Stimulated activated CD4-positive, alpha-beta T cell treated with anti-CD3 and anti-CD28 coated beads, Interleukin-15, amount 100 ng/mL, for 1 hour (primary cell): ENCODE data around the gene CST5.
"Not testable (repeated sequence)": the region's sequence is repeated elsewhere in the genome, so short reads cannot be mapped to it uniquely, and the experiment has no call there.

Source experiments
- DNase-seq, 2 donors: peaks; one replicate each; pipeline ENCODE4 v3.0.0-alpha.2; 2020; ENCODE audit warnings: low read depth in 1 of 2, low spot score in 1 of 2

Gene CST5

DNA sequence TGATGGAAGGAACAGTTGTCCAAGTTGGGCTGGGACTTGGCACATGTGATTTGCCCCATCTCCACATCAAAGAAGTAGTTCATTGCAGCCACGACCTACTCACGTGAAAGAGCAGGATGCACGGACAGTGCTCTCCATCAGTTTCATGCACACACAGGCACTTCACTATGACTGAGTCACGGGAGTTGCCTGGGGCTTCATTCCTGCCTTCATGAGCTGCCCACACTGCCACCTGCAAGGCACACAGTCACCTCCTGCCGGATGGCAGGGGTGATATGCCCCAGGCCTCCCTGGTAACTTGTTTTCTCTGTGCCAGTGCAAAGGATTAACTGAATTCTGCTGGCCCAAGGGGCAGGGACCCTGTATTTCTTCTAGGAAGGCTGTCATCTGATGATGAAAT, 22.8 kb downstream of the CST5 start:
- no peak for DNase-seq

DNA sequence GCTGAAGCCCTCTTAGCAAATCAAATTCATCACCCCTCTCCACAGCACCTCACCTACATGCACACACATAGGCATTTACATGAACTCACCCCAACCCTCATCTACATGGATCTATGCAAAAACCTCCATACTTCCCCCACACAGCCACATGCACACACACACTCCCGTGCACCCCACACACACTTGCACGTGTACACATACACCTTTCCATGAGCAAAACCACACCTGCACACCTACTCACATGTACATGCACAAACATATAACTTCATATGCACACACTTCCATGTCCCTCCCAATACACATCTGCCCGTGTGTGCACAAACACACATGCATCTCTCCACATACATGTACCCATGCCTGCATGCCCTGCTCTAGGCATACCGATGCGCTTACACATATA, 23.3 kb downstream of the CST5 start:
- no peak for DNase-seq

DNA sequence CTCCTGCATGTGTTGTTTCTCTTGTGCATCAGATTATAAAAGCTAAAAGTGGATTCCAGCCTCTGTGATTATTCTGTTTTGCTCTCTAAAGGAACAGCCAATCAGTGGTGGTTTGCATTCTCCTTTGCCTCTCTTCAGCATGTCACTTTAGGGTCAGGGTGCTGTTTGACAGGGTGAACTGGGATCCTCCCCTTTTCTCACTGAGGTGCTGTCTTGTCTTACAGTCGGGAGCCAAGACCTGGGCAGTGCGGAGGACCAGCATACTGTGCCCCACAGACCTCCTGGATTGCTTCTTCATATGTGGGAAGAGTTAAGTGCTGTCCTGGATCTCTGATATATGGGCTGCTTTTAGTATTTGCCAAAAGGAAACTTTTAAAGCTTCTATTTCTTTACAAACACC, 37.9 kb downstream of the CST5 start:
- no peak for DNase-seq

DNA sequence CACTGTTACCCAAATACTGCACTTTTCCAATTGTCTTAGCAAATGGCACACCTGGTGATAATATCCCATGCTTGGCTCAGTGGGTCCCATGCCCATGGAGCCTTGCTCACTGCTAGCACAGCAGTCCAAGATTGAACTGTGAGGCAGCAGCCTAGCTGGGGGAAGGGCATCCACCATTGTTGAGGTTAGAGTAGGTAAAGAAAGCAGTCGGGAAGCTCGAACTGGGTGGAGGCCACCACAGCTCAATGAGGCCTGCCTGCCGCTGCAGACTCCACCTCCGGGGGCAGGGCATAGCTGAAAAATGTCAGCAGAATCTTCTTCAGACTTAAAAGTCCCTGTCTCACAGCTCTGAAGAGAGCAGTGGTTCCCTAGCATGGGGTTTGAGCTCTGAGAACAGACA, 43.8 kb downstream of the CST5 start:
- DNase-seq, result no peak

DNA sequence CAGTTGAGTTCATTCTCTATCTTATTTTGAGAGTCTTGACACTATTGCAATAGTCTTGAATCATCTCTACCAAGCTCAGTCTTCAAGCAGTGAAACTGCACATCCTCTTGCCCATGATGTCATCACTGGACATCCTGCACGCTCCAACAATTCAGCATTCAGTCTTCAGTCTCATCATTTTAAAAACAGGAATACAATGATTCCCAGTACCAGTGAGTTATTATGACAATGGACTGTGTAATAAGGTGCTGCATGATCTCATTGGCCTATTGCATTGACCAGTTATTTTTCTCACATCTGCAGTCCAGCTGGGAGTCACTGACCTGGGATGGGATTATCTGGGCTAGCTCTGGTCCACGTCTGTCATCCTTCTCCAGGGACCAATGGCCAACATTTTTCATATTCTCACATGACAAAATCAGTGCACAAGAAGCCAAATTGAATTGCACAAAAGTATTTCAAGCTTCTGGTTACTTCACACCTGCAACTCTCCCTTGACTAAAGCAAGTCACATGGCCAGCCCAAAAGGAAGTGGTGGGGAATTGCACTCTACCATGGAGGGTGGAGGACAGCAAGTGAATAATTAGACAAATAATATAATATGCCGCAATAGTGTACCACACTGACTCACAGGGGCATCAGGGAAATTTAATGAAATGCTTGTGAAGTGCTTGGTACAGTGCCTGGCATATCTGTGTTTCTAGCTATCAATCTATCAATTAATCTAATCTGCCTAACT, 46.6 kb downstream of the CST5 start:
- no peak for DNase-seq

DNA sequence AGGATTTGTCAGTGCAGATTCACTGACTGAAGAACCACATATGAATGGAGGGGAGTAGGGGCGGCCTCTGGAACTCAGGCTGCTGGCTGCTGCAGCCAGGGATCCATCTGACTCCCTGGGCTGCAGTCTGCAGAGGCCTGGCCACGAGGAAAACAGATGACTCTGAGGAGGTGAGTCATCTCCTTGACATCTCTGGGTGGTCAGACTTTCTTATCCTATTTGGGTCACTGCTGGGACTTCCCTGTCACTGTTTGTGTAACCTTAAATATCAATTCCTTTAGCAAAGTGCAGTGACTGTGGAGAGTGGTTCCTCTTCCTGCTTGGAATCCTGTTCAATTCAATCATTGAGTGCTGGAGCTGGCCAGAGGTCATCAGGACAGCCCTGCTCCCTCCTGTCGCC, 47.6 kb downstream of the CST5 start:
- not testable (repeated sequence) for DNase-seq

DNA sequence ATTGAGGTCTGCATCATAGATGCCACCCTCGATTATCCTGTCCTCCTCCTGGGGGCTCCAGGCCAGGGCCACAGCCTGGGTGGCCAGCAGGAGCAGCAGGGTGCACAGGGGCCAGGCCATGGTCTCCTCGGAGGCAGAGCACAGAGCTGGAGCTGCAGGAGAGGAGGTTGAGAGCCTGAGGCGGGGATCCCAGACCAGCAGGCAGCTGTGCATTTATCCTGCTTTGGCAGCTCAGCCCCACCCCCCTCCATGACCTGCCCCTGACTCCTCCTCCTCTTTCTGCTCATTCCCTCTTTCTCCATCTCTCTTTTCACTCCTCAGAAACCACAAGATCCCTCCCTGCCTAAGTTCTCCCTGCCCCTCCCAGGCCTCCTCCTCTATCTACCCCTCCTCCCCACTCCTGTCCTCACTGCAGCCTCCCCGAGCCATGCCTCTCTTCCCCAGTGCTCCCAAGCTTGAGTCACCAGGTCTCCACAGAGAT, 53.0 kb downstream of the CST5 start, which contains the start of gene CST2:
CST2 (minus strand) TSS at position 189 of the 481 bp plus-strand sequence; CDS start at position 120, 69 bp downstream.
- DNase-seq, result no peak
